NCI-H2107 (cell line): ENCODE results near the gene CLTA.
"Not testable (repeated sequence)": the region's sequence is repeated elsewhere in the genome, so short reads cannot be mapped to it uniquely, and the experiment has no call there.

Experiments used
- DNase-seq: peaks from one replicate; lab custom pipeline; 2025; lab: John Stamatoyannopoulos, UW

The CLTA gene

DNA sequence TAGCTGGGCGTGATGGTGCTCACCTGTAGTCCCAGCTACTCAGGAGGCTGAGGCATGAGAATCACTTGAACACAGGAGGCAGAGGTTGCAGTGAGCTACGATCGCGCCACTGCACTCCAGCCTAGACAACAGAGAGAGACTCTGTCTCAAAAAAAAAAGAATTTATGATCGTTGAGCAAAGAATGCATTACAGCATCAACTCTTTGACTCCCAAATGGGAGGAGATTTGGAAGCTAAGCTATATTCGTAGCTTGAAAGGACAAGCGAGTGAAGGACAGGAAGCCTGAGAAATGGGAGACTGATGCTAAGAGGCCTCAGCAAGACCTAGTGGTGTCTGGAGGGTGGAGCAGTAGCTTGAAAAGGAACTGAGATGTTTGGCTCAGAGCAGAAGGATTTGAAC is 31.8 kb upstream of the CLTA start:
- no peak for DNase-seq

DNA sequence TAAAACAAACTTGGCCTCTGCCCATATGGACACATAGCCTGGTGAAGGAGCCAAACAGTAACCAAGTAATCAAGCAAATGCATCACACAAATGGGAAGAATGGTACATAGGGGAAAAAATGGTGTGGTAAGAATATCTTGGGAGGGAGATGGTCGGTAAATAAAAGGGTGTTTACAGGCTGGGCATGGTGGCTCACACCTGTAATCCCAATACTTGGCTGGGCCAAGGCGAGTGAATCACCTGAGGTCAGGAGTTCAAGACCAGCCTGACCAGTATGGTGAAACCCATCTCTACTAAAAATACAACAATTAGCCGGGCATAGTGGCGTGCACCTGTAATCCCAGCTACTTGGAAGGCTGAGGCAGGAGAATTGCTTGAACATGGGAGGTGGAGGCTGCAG is 31.2 kb upstream of the CLTA start:
- DNase-seq, result not testable (repeated sequence)

DNA sequence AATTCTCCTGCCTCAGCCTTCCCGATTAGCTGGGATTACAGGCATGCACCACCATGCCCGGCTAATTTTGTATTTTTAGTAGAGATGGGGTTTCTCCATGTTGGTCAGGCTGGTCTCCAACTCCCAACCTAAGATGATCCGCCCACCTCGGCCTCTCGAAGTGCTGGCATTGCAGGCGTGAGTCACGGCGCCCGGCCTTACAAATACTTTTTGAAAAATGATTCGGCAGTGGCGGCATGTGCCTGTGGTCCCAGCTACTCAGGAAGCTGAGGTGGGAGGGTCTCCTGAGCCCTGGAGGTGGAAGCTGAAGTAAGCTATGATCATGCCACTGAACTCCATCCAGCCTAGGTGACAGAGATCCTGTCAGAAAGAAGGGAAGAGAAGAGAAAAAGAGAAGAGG is 30.6 kb upstream of the CLTA start:
- not testable (repeated sequence) for DNase-seq

DNA sequence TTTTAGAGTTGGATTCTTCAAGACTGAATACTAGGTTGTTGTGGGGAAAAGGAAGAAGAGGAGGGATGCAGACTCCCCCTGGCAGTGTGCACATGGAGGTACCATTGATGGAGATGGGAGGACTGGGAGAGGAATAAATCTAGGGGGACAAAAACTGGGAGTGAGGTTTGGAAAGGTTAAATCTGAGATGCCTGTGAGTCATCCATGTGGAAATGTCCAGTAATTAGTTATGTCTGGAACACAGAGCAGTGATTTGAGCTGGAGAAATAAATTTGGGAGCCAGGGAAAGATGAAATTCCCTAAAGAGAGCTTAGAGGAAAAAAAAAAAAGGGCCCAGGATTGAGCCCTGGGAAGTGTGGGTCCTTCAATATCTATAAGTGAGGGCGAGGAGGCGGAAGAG is 29.5 kb upstream of the CLTA start:
- DNase-seq, result no peak

DNA sequence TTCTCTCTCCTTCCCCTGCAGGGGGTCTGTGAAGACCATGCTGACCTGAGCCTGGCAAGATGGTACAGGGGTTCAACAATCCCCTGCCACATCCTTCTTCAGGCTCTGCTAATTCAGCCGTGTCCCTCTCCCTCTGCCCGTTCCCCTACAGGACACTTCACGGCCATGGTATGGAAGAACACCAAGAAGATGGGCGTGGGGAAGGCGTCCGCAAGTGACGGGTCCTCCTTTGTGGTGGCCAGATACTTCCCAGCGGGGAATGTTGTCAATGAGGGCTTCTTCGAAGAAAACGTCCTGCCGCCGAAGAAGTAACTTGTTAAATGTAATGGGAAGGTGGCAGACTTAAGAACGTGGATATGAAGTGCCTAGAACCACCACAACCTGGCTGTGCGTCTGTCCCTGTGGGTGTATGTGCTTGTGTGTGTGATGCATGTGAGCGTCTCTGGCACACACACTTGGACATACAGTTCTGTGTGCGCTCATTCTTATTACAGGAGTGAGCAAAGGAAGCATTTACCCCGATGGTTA is 28.4 kb upstream of the CLTA start:
- no peak for DNase-seq

DNA sequence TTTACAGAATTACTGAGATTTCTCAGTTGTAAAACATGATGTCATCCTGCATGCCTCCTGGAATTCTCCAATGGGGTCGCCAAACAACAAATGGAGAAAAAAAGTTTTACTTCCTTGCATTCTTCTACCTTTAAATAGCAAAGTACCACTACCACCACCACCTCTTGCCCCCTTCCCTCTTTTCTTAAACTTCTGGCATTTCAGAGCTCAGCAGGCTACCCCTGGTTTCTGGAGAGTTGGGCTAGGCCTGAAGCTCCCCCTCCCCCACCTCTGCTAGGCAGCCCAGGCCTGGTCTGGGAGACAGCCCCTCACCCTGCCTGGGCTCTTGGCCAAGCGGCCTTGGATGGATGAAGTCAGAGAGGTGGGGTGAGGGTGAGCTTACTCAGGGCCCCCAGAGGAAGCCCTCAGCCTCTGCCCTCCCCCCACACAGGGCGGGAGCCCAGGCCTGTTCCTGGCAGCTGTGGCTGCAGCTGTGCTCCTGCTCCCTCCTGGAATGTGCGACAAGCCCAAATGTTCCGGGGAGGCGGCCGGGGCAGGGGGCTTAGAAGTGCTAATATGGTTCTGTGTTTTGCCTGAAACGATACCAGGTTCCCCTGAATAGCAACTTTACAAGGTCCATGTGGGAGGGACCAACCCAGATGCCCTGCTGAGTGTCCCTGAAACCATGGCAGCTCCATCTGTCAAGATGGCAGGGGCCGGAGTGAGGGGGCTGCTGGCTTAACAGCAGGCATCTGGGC is 27.5 kb upstream of the CLTA start:
- DNase-seq, result no peak

DNA sequence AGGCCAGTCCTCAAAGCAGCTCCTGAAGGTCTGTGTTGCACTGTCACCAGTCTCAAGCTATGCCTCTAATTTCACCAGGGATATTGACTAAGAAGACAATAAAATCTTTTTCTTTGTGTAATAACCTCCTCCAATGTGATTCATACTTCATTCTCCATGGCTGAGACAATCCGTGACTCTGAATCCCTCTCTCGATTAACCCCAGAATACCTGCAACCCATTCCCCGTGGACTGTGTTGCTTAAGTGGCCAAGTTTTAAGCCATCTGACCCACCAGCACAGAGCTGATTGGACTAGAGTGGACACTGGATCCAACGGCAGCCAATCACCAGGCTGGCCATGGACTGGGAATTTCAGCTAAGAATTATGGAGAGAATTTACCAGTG is 26.9 kb upstream of the CLTA start:
- no peak for DNase-seq

DNA sequence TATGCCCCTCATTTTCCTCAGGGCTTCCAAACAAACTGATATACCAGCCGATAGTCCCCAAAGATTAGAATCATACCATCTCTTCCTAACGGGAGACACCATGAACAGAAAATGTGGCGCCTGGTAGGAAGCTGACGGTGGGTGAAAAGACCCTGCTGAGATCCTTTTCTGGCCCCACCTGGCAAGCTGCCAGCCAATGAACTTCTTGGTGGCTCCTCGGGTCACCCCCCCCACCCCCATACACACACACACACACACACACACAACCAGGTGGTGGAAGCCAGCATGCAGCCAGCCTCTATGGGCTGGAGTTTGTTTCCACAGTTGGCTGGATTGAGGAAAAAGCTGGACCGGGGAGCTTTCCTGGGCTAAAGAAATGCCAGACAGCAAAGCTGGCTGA is 26.3 kb upstream of the CLTA start:
- no peak for DNase-seq

DNA sequence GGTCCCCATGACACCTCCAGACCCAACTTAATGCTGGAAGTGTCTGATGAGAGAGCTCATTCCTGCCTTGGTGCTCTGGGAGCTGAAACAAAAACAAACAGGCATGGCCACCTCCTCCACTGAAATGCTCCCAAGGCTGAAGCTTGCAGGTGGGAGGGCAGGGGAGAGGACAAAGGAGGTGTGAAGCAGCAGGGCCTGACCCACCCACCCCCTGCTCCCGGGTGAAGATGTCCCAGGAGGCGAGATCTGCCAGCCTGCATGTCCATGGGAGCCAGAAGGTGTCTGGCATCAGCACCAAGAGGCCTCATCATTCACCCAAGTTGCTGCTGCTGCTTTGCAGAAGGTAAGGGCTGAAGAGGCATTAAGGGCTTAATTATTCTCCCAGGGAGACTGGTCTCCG is 25.7 kb upstream of the CLTA start:
- DNase-seq, result no peak

DNA sequence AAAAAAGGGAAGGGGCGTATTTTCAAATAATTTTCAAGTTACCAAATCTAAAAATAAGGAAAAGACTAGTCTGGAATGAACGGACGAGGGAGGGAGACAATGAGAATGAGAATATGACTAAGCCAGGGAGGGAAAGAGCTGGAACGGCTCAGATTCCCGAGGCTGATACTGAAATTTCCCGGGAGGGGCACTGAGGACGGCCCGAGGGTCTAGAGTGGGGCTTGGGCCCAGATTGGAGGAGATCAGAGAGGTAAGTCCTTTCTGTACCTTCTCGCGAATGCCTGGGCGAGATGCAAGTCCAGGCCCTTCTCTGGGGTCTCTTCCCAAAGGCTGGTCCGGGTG is 24.9 kb upstream of the CLTA start:
- DNase-seq, result no peak

DNA sequence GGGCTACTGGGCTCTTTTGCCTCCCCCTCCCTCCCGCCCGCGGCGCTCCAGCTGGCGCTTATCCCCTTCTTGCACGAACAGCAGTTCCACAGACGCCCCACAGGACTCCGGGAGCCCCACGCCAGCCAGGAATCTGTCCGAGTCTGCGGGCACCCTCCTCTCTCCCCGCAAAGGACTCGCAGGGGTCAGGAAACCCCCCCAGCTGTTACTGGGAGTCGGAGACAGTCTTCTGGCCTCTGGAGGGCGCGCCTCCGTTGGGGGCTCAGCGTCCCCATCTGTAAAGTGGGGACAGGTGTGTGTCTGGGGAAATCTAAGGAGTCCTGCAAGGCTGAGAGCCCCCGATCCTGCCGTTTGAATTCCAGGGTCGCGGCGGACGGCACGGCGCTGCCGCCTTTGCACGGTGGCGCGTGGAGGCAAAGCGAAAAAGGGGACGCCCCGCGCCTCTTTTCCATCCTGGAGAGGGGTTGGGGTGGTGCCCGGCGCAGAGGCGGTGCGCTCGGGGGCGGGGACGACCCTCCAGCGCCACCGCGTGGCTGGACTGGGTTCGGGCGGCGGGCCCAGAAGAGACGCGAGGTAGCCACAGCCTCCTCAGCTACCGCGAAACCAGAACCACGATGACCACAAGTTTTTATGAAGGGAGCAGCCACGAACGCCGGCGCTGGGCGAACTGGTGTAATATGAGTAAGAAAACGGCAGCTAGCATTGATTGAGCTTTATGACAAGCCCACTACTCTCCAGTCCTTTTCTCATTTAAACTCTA is 24.4 kb upstream of the CLTA start:
- peak; percentile 56 for DNase-seq

DNA sequence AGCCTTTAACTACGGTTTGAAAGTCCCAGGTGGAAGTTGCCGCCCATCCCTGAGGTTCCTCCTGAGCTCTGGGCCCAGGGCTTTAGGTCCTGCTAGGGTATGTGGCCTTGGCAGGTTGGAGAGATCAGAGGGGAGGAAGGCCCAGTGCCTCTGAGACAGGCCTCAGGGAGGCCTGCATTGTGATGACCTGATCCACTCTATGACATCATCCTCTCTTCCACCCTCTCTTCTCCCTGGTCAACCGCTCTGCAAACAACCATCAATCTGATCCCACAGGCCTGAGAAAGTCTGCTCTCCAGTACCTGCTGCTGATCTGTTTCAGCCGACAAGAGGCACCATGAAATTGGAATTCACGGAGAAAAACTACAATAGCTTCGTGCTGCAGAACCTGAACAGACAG is 21.6 kb upstream of the CLTA start, which contains the start of gene CCIN:
CCIN (plus strand) TSS at position 223 of the 400 bp plus-strand sequence; CDS start at position 338, 115 bp downstream.
- DNase-seq, result no peak

DNA sequence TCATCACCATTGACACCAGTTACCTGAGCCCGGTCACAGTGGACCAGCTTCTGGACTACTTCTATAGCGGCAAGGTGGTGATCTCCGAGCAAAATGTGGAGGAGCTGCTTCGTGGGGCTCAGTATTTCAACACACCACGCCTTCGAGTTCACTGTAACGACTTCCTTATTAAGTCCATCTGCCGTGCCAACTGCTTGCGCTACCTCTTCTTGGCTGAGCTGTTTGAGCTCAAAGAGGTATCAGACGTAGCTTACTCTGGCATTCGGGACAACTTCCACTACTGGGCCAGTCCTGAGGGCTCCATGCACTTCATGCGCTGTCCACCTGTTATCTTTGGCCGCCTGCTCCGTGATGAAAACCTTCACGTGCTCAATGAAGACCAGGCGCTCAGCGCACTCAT is 21.0 kb upstream of the CLTA start:
- no peak for DNase-seq

DNA sequence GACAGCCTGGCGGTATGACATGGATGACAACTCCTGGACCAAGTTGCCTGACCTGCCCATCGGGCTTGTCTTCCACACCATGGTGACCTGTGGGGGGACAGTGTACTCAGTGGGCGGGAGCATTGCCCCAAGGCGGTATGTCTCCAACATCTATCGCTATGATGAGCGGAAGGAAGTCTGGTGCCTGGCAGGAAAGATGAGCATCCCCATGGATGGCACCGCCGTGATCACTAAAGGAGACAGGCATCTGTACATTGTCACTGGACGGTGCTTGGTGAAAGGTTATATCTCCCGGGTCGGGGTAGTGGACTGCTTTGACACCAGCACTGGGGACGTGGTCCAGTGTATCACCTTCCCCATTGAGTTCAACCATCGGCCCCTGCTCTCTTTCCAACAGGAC is 20.2 kb upstream of the CLTA start:
- DNase-seq, result no peak

DNA sequence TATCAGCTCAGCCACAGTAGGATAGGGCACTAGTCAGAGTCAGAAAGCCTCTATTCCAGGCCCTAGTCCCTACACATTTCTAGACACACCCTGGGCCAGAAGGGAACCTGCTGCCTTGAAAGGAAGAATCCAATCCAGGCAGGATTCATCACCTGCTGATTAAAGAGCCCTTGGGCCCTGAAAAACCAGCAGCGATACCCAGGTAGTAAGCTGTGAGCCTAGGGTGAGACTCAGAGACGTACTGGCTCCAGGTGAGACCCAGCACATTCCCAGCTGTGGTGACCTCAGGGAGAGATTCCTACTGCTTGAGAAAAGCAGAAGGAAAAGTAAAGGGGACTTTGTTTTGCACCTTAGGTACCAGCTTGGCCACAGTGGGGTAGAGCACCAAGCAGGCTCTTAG is 16.9 kb upstream of the CLTA start:
- no peak for DNase-seq

DNA sequence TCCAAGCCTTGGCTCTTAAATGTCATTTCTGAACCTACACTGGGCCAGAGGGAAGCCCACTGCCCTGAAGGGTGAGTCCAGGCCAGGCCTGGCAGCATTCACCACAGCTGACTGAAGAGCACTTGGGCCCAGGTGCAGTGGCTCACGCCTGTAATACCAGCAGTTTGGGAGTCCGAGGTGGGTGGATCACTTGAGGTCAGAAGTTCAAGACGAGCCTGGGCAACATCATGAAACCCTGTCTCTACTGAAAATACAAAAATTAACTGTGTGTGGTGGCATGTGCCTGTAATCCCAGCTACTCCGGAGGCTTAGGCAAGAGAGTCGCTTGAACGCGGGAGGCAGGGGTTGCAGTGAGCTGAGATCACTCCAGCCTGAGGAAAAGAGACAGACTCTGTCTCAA is 16.4 kb upstream of the CLTA start:
- DNase-seq, result no peak

DNA sequence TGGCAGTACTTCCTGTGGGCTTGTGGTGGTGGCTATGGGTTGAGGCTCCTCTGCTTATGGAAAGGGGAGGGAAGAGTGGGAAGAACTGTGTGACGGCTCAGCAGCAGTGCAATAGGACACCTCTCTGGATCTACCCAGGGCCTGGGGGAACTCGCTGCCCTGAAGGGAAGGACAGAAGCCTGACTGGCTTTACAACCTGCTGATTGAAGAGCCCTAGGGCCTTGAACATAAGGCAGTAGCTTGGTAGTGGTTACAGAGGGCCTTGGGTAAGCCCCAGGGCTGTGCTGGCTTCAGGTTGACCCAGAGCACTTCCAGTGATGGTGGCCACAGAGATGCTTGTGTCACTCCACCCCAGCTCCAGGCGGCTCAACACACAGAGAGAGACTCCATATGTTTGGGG is 16.0 kb upstream of the CLTA start:
- DNase-seq, result no peak

DNA sequence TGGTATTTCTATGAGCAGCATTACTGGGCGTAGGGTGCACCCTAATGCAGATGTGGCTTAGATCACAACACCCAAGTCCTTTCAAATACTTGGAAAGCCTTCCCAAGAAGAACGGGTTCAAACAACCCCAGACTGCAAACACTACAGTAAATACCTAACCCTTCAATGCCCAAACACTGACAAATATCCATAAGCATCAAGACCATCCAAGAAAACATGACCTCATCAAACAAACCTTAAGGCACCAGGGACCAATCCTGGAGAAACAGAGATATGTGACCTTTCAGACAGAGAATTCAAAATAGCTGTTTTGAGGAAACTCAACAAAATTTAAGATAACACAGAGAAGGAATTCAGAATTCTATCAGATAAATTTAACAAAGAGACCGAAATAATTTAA is 15.5 kb upstream of the CLTA start:
- DNase-seq, result not testable (repeated sequence)

DNA sequence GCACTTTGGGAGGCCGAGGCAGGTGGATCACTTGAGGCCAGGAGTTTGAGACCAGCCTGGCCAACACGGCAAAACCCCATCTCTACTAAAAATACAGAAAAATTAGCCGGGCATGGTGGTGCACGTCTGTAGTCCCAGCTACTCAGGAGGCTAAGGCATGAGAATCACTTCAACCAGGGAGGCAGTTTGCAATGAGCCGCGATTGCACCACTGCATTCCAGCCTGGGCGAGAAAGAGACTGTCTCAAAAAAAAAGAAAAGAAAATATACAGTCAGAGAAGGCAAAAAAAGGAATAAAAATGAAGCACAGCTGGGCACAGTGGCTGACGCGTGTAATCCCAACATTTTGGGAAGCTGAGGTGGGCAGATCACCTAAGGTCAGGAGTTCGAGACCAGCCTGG is 14.2 kb upstream of the CLTA start:
- not testable (repeated sequence) for DNase-seq

DNA sequence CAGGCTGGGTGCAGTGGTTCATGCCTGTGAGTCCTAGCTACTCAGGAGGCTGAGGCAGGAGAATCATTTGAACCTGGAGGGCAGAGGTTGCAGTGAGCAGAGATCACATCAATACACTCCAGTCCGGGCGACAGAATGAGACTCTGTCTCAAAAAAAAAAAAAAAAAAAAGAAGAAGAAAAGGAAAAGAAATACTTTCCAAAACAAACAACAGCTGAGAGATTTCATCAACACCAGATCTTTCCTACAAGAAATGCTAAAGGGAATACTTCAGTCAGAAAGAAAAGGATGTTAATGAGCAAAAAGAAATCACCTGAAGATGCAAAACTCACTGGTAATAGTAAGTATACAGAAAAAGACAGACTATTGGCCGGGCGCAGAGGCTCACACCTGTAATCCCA is 13.2 kb upstream of the CLTA start:
- DNase-seq, result no peak

DNA sequence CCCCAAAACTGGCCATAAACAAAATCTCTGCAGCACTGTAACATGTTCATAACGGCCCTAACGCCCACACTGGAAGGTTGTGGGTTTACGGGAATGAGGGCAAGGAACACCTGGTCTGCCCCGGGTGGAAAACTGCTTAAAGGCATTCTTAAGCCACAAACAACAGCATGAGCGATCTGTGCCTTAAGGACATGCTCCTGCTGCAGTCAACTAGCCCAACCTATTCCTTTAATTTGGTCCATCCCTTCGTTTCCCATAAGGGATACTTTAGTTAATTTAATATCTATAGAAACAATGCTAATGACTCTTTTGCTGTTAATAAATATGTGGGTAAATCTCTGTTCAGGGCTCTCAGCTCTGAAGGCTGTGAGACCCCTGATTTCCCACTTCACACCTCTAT is 10.5 kb upstream of the CLTA start:
- DNase-seq, result not testable (repeated sequence)

DNA sequence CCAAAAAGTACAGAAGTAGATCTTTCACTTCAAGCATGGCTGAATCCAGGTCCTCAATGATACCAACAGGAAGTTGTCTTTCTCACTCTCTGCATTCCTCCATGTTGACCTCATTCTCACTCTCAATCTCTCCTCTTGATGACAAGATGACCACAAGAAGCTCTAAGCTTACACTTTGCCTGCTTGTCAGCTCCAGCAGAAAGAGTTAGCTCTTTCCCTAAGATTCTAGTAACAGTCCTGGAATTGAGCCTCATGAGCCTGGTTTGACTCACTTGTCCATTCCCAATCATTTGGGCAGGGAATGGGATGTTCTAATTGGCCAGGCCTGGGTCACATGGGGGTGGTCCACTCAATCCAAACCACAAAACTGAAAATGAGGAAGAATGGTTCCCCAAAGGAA is 3.3 kb upstream of the CLTA start:
- no peak for DNase-seq

DNA sequence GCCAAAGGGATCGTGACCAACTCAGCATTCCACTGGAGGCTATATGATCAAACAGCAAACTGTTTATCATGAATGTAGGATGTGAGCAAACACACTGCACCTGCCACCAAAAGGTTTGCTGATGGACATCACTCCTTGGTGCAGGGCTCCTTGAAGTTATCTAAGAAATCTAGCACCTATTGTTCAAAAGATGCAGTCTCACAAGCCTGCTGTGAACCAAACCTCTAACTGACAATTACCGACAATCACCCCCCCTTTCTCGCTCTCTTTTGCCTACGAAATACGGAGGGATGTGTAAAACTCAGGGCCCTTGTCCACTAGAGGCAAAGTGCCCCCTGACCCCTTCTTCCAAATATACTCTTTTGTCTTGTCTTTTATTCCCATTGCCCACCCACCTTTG is 2.5 kb upstream of the CLTA start:
- no peak for DNase-seq

DNA sequence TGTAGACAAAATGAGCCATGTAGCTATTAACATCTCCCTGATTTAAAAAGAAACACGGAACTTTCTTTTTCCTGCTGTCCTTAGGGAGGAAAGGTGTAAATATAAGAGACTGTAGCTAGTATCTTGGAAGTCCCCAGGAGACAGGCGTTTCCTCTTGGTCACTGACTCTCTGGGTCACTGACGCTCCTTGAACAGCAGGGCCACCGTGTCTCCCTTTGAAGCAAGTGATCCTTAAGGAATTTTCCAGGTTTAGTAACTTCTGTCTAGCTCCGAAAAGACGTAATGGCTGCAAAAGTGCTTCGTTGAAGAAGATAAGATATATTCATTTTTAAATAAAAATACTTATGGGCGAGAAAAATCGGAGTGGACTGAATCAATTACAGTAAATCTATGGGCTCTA is 745 bp upstream of the CLTA start:
- DNase-seq, result no peak
